Motor neuron (in vitro differentiated cells): ENCODE measurements around the gene ANAPC4. TPM values are rescaled to one million over a fixed set of nuclear protein-coding genes. Genes with fewer than 3 reads are reported as not detected.

ENCODE experiments used
- ATAC-seq, 8 experiments: fragments of 200-7000 bp; cut with Tn5 transposase; replicated peaks in 6 of 8; 2 replicates each; pipeline ENCODE4 v1.8.0; 2021; ENCODE audit warnings: mild to moderate bottlenecking in 8 of 8, moderate library complexity in 8 of 8
- H3K27ac ChIP-seq, 2 donors: fragments of 250-450 bp; sonication (Bioruptor Pico); 2 replicates each; pipeline ENCODE4 v1.9.0; 2021; ENCODE audit warnings: antibody characterized with exemption in 2 of 2, mild to moderate bottlenecking in 2 of 2, moderate library complexity in 1 of 2
- H3K4me1 ChIP-seq, 2 donors: fragments of 250-450 bp; sonication (Bioruptor Pico); replicated peaks in 1 of 2; 2 replicates each; pipeline ENCODE4 v1.6.1; 2021; ENCODE audit warnings: antibody characterized with exemption in 2 of 2, mild to moderate bottlenecking in 2 of 2, moderate library complexity in 1 of 2
- H3K4me3 ChIP-seq, 5 donors: fragments of 250-450 bp; sonication (Bioruptor Pico); 2 replicates each; pipeline ENCODE4 v1.9.0; 2021; ENCODE audit warnings: antibody characterized with exemption in 5 of 5, mild to moderate bottlenecking in 5 of 5, moderate library complexity in 4 of 5
- WGBS, 10 experiments: fragments of 450-650 bp; shearing (Covaris generic); methylation state at CpG; one replicate each; pipeline ENCODE4 v1.0.0; 2022; 5-methylcytosine and 5-hydroxymethylcytosine counted together
- in situ Hi-C, 9 experiments: fragments of 400-800 bp; cut with MboI; loops; one replicate each; pipeline ENCODE4 v1.15.0; 2021; ENCODE audit warnings: low sequenced_read_pairs in 9 of 9, low pct_unique_long_range_greater_than_20kb in 2 of 9; ENCODE audit not compliant: unreplicated experiment in 9 of 9
- total RNA-seq, 8 experiments: library from RNA; unstranded; fragments of 300-600 nt; gene quantifications; 2 replicates each; pipeline versions ENCODE4 v1.2.3 to v1.2.4, GENCODE V29; 2022

The ANAPC4 gene
- total RNA-seq, 8 experiments from 2014 or later = 10.8 to 29.6 (median 18.5) TPM

- in situ Hi-C loops = loop anchor here in 4 of 9 experiments (25.0 kb wide), 1 partner anchor 338 kb away; no protein-coding TSS in a partner anchor
- 45 to 93% (median 87%) methylated on average over 2 to 5 of the region's 9 CpGs; no CpG with 5 or more reads in 4 of the 10 experiments for WGBS, 10 experiments
- ATAC-seq = no peak
- H3K4me1 ChIP-seq = no peaks in the 10 kb centered on the region
- no peak overlapping the region for H3K27ac ChIP-seq
- H3K4me3 ChIP-seq = no peak overlapping the region
Observed at GRCh38 chr4:25424539-25425228, 47.6 kb downstream of the ANAPC4 start.

- in situ Hi-C loops = loop anchor here in 4 of 9 experiments (25.0 kb wide), 1 partner anchor 337 kb away; no protein-coding TSS in a partner anchor
- H3K4me1 ChIP-seq = no peaks in the 10 kb centered on the region
- ATAC-seq = no peak
- H3K4me3 ChIP-seq = no peak overlapping the region
- no peak overlapping the region for H3K27ac ChIP-seq
- 82 to 100% (median 93%) methylated on average over 1 to 3 of the region's 4 CpGs; no CpG with 5 or more reads in 3 of the 10 experiments for WGBS, 10 experiments
Observed at GRCh38 chr4:25425361-25425760, 48.3 kb downstream of the ANAPC4 start.

- ATAC-seq = no peak
Observed at GRCh38 chr4:25427871-25428270, 50.8 kb downstream of the ANAPC4 start.

GRCh38 chr4:25430630-25431029 is 53.6 kb downstream of the ANAPC4 start:
- ATAC-seq = no peak
- 20 to 100% (median 100%) methylated on average over 1 to 3 of the region's 5 CpGs; no CpG with 5 or more reads in 5 of the 10 experiments for WGBS, 10 experiments
- in situ Hi-C loops = loop anchor here in 4 of 9 experiments (25.0 kb wide), 1 partner anchor 332 kb away; no protein-coding TSS in a partner anchor
- Histone ChIP-seq H3K4me1 (no peaks in the 10 kb centered on the region), H3K27ac (no peak overlapping the region), H3K4me3 (no peak overlapping the region)

More at GRCh38 chr4:25427871-25428270, 50.8 kb downstream of the ANAPC4 start:
- WGBS, 10 experiments = 73 to 100% (median 79%) methylated on average over 1 to 5 of the region's 5 CpGs; no CpG with 5 or more reads in 7 of the 10 experiments
- in situ Hi-C loops = loop anchor here in 4 of 9 experiments (25.0 kb wide), 1 partner anchor 334 kb away; no protein-coding TSS in a partner anchor
- Histone ChIP-seq H3K4me3 (no peak overlapping the region), H3K27ac (no peak overlapping the region), H3K4me1 (no peaks in the 10 kb centered on the region)

GRCh38 chr4:25433966-25434827 is 57.1 kb downstream of the ANAPC4 start:
- Histone ChIP-seq H3K4me3 (no peak overlapping the region), H3K4me1 (no peaks in the 10 kb centered on the region), H3K27ac (no peak overlapping the region)
- in situ Hi-C loops = loop anchor here in 4 of 9 experiments (25.0 kb wide), 1 partner anchor 328 kb away; no protein-coding TSS in a partner anchor
- no peak for ATAC-seq
- WGBS, 10 experiments = 20 to 94% (median 85%) methylated on average over 2 to 11 of the region's 14 CpGs; no CpG with 5 or more reads in 1 of the 10 experiments

- H3K4me1 ChIP-seq = no peaks in the 10 kb centered on the region
- peak in 1 of 8 experiments; percentile 7 for ATAC-seq
- H3K27ac ChIP-seq = no peak overlapping the region
- H3K4me3 ChIP-seq = no peak overlapping the region
- in situ Hi-C loops = loop anchor here in 4 of 9 experiments (25.0 kb wide), 1 partner anchor 324 kb away; no protein-coding TSS in a partner anchor
Observed at GRCh38 chr4:25437926-25438325, 60.9 kb downstream of the ANAPC4 start.

GRCh38 chr4:25439918-25440477 is 62.9 kb downstream of the ANAPC4 start:
- H3K27ac ChIP-seq = no peak overlapping the region
- H3K4me3 ChIP-seq = no peak overlapping the region
- 0 to 86% (median 44%) methylated on average over 1 to 2 of the region's 2 CpGs; no CpG with 5 or more reads in 1 of the 10 experiments for WGBS, 10 experiments
- peak in 7 of 8 experiments; percentile 53 to 90 (median 71) for ATAC-seq
- in situ Hi-C loops = loop anchor here in 7 of 9 experiments (5.0 to 25.0 kb wide), 3 partner anchors 322 to 327 kb away; no protein-coding TSS in a partner anchor
- no peaks in the 10 kb centered on the region for H3K4me1 ChIP-seq

- Histone ChIP-seq H3K27ac (no peak overlapping the region), H3K4me3 (no peak overlapping the region), H3K4me1 (no peaks in the 10 kb centered on the region)
- ATAC-seq = peak in 1 of 8 experiments; percentile 46
- in situ Hi-C loops = loop anchor here in 7 of 9 experiments (5.0 to 25.0 kb wide), 3 partner anchors 322 to 327 kb away; no protein-coding TSS in a partner anchor
- WGBS, 10 experiments = 43 to 96% (median 83%) methylated on average over 2 to 7 of the region's 8 CpGs; no CpG with 5 or more reads in 2 of the 10 experiments
Observed at GRCh38 chr4:25440478-25441030, 63.5 kb downstream of the ANAPC4 start.

- Histone ChIP-seq H3K4me3 (no peak overlapping the region), H3K27ac (no peak overlapping the region), H3K4me1 (no peaks in the 10 kb centered on the region)
- in situ Hi-C loops = loop anchor here in 7 of 9 experiments (5.0 to 25.0 kb wide), 3 partner anchors 321 to 326 kb away; no protein-coding TSS in a partner anchor
- ATAC-seq = peak; percentile 65 to 95 (median 88)
- WGBS, 10 experiments = 0 to 80% (median 46%) methylated on average over 1 to 6 of the region's 6 CpGs
Observed at GRCh38 chr4:25441519-25442117, 64.6 kb downstream of the ANAPC4 start.

- in situ Hi-C loops = loop anchor here in 7 of 9 experiments (5.0 to 25.0 kb wide), 3 partner anchors 319 to 324 kb away; no protein-coding TSS in a partner anchor
- no peak overlapping the region for H3K4me3 ChIP-seq
- H3K4me1 ChIP-seq = no peaks in the 10 kb centered on the region
- ATAC-seq = no peak
- 11 to 87% (median 57%) methylated on average over 2 to 5 of the region's 9 CpGs; no CpG with 5 or more reads in 4 of the 10 experiments for WGBS, 10 experiments
- H3K27ac ChIP-seq = no peak overlapping the region
Observed at GRCh38 chr4:25442863-25443307, 65.8 kb downstream of the ANAPC4 start.

- H3K27ac ChIP-seq = no peak overlapping the region
- no peak overlapping the region for H3K4me3 ChIP-seq
- in situ Hi-C loops = loop anchor here in 7 of 9 experiments (5.0 to 25.0 kb wide), 3 partner anchors 318 to 323 kb away; no protein-coding TSS in a partner anchor
- WGBS, 10 experiments = 25 to 93% (median 85%) methylated on average over 1 to 6 of the region's 6 CpGs; no CpG with 5 or more reads in 2 of the 10 experiments
- ATAC-seq = no peak
- no peaks in the 10 kb centered on the region for H3K4me1 ChIP-seq
Observed at GRCh38 chr4:25443851-25444250, 66.8 kb downstream of the ANAPC4 start.
